CD8-positive, alpha-beta memory T cell (primary cell): ENCODE data around the gene TCTN3. TPM values are rescaled to one million over a fixed set of nuclear protein-coding genes. Genes with fewer than 3 reads are reported as not detected.

Experiments used
- CTCF ChIA-PET: fragments of 350-600 bp; sonication (Branson Sonifier 250); formaldehyde crosslinking; loops from one replicate; lab custom pipeline; 2021; ENCODE audit warnings: antibody characterized with exemption; lab: Charles Lee
- POLR2A ChIA-PET: fragments of 350-600 bp; sonication (Branson Sonifier 250); formaldehyde crosslinking; loops from one replicate; lab custom pipeline; 2021; ENCODE audit warnings: antibody characterized with exemption; lab: Charles Lee
- DNase-seq, 5 donors: peaks; one replicate each; pipeline versions ENCODE4 v3.0.0 to v3.0.0-alpha.2; 2020 to 2022; ENCODE audit warnings: mixed read lengths in 1 of 5
- H3K27ac ChIP-seq: one replicate; pipeline ENCODE4 v1.7.0; 2013; ENCODE audit warnings: low read depth, mild to moderate bottlenecking, low read length, moderate library complexity
- H3K27me3 ChIP-seq: 2 replicates; pipeline ENCODE4 v1.7.0; 2013; ENCODE audit warnings: low read length, mild to moderate bottlenecking; ENCODE audit not compliant: insufficient read depth, poor library complexity, severe bottlenecking
- H3K36me3 ChIP-seq: 2 replicates; pipeline ENCODE4 v1.7.0; 2013; ENCODE audit warnings: mild to moderate bottlenecking, low read length, moderate library complexity; ENCODE audit not compliant: insufficient read depth
- H3K4me1 ChIP-seq: 2 replicates; pipeline ENCODE4 v1.7.0; 2013; ENCODE audit warnings: mild to moderate bottlenecking, low read length, moderate library complexity; ENCODE audit not compliant: insufficient read depth
- H3K4me3 ChIP-seq: 2 replicates; pipeline ENCODE4 v1.7.0; 2013; ENCODE audit warnings: mild to moderate bottlenecking, low read length
- H3K9me3 ChIP-seq: 2 replicates; pipeline ENCODE4 v1.7.0; 2013; ENCODE audit warnings: mild to moderate bottlenecking, low read length
- H3K27ac Mint-ChIP-seq, 8 donors: one replicate each; pipeline ENCODE4 v1.8.0; 2020 to 2021; ENCODE audit warnings: mixed read lengths in 8 of 8, mild to moderate bottlenecking in 6 of 8, inconsistent platforms in 3 of 8, moderate library complexity in 3 of 8
- H3K27me3 Mint-ChIP-seq, 2 donors: one replicate each; pipeline ENCODE4 v1.8.0; 2020 to 2021; ENCODE audit warnings: mixed read lengths in 2 of 2, mild to moderate bottlenecking in 1 of 2, moderate library complexity in 1 of 2
- H3K36me3 Mint-ChIP-seq, 3 donors: one replicate each; pipeline ENCODE4 v1.8.0; 2020 to 2021; ENCODE audit warnings: mixed read lengths in 3 of 3, inconsistent platforms in 1 of 3, mild to moderate bottlenecking in 1 of 3
- H3K4me1 Mint-ChIP-seq, 3 donors: one replicate each; pipeline ENCODE4 v1.8.0; 2020 to 2021; ENCODE audit warnings: mixed read lengths in 3 of 3, inconsistent platforms in 1 of 3, mild to moderate bottlenecking in 1 of 3
- H3K4me3 Mint-ChIP-seq, 7 donors: one replicate each; pipeline ENCODE4 v1.8.0; 2020 to 2021; ENCODE audit warnings: mixed read lengths in 7 of 7, mild to moderate bottlenecking in 6 of 7, moderate library complexity in 4 of 7, inconsistent platforms in 2 of 7
- H3K9me3 Mint-ChIP-seq, 5 donors: one replicate each; pipeline ENCODE4 v1.8.0; 2020 to 2022; ENCODE audit warnings: mixed read lengths in 5 of 5, mild to moderate bottlenecking in 3 of 5, moderate library complexity in 2 of 5, inconsistent platforms in 1 of 5
- polyA plus RNA-seq: library from polyadenylated mRNA; unstranded; fragments of 300-500 nt; fragmentation: Illumina TruSeq; gene quantifications from one replicate; pipeline ENCODE4 v1.2.3, GENCODE V29; 2021
- total RNA-seq, 2 experiments: library from RNA; stranded (reverse); gene quantifications; one replicate each; pipeline ENCODE4 v1.2.3, GENCODE V29; 2021

Gene TCTN3
- total and polyA plus RNA-seq, 3 experiments from 2014 or later = 32.1 to 59.1 (median 32.7) TPM

- peaks cover 7 to 22% (median 12%) of the 10 kb centered on the region in 3 donors for H3K36me3 Mint-ChIP-seq
- H3K9me3 Mint-ChIP-seq = peaks cover 0 to 1% (median 0%) of the 10 kb centered on the region in 5 donors
- Histone ChIP-seq H3K4me3 (peak overlapping the region; percentile 69), H3K36me3 (no peaks in the 10 kb centered on the region), H3K4me1 (peaks cover 20% of the 10 kb centered on the region), H3K9me3 (no peaks in the 10 kb centered on the region), H3K27me3 (no peaks in the 10 kb centered on the region), H3K27ac (peak overlapping the region; percentile 60)
- ChIA-PET CTCF (interaction anchor here (1.8 kb wide), 1 partner anchor 36 kb away, joined by 7 read pairs; the partner anchor contains the start of gene TCTN3), POLR2A (interaction anchor here (0.5 kb wide), 1 partner anchor 36 kb away, joined by 3 read pairs; the partner anchor contains the start of gene TCTN3)
- H3K27me3 Mint-ChIP-seq = no peaks in the 10 kb centered on the region
- H3K27ac Mint-ChIP-seq = peak overlapping the region in 3 of 8 donors; percentile 37 to 99 (median 94)
- H3K4me1 Mint-ChIP-seq = peaks cover 16 to 34% (median 33%) of the 10 kb centered on the region in 3 donors
- H3K4me3 Mint-ChIP-seq = peak overlapping the region; percentile 96 to 100 (median 99)
- no peak for DNase-seq
These were observed 36.5 kb downstream of the TCTN3 start for GRCh38 chr10:95657250-95657649.

GRCh38 chr10:95656291-95657164 lies 37.2 kb downstream of the TCTN3 start, which contains the start of gene ALDH18A1:
Gene ALDH18A1 (minus strand): TSS chr10:95656711. CDS start chr10:95653377, 3,334 bp downstream.
- POLR2A ChIA-PET = interaction anchor here (0.5 kb wide), 1 partner anchor 37 kb away, joined by 3 read pairs; the partner anchor contains the start of gene TCTN3

GRCh38 chr10:95655571-95656290 lies 38.0 kb downstream of the TCTN3 start:
- CTCF ChIA-PET = interaction anchor here (1.1 to 1.8 kb wide), 2 partner anchors 38 kb away, joined by 4 to 7 read pairs; partner anchors contain the start of gene TCTN3
- H3K27me3 ChIP-seq = no peaks in the 10 kb centered on the region
- no peaks in the 10 kb centered on the region for H3K9me3 ChIP-seq
- H3K36me3 ChIP-seq = peaks cover 7% of the 10 kb centered on the region
- Mint-ChIP-seq H3K27ac (peak overlapping the region in 7 of 8 donors; percentile 9 to 94 (median 82)), H3K27me3 (no peaks in the 10 kb centered on the region), H3K4me3 (peak overlapping the region; percentile 96 to 100 (median 99)), H3K4me1 (peaks cover 18 to 38% (median 34%) of the 10 kb centered on the region in 3 donors), H3K36me3 (peaks cover 21 to 34% (median 23%) of the 10 kb centered on the region in 3 donors), H3K9me3 (peaks cover 0 to 5% (median 0%) of the 10 kb centered on the region in 5 donors)
- DNase-seq = peak in 1 of 5 donors; percentile 20
- H3K27ac ChIP-seq = peak overlapping the region; percentile 60
- peak overlapping the region; percentile 69 for H3K4me3 ChIP-seq
- peaks cover 20% of the 10 kb centered on the region for H3K4me1 ChIP-seq
- POLR2A ChIA-PET = no interaction called here

More at GRCh38 chr10:95656291-95657164, 37.2 kb downstream of the TCTN3 start, which contains the start of gene ALDH18A1:
- peak within 1 kb of the TSS; percentile 60 for H3K27ac ChIP-seq
- peak within 1 kb of the TSS; percentile 69 for H3K4me3 ChIP-seq
- H3K36me3 Mint-ChIP-seq = peaks cover 14 to 27% (median 16%) of the 10 kb centered on the region in 3 donors
- CTCF ChIA-PET = interaction anchor here (1.8 kb wide), 1 partner anchor 37 kb away, joined by 7 read pairs; the partner anchor contains the start of gene TCTN3
- no peaks in the 10 kb centered on the region for H3K27me3 ChIP-seq
- H3K9me3 ChIP-seq = no peaks in the 10 kb centered on the region
- H3K4me1 ChIP-seq = peaks cover 20% of the 10 kb centered on the region
- H3K36me3 ChIP-seq = peaks cover 2% of the 10 kb centered on the region
- H3K4me1 Mint-ChIP-seq = peaks cover 18 to 34% (median 34%) of the 10 kb centered on the region in 3 donors
- no peaks in the 10 kb centered on the region for H3K27me3 Mint-ChIP-seq
- peak within 1 kb of the TSS; percentile 96 to 100 (median 99) for H3K4me3 Mint-ChIP-seq
- peak within 1 kb of the TSS; percentile 16 to 99 (median 92) for H3K27ac Mint-ChIP-seq
- H3K9me3 Mint-ChIP-seq = peaks cover 0 to 1% (median 0%) of the 10 kb centered on the region in 5 donors
- DNase-seq = peak; percentile 82 to 94 (median 92)

GRCh38 chr10:95653895-95654294 lies 39.8 kb downstream of the TCTN3 start:
- Mint-ChIP-seq H3K27ac (peak overlapping the region in 3 of 8 donors; percentile 2 to 64 (median 41)), H3K9me3 (peaks cover 0 to 5% (median 0%) of the 10 kb centered on the region in 5 donors), H3K27me3 (no peaks in the 10 kb centered on the region), H3K36me3 (peaks cover 30 to 45% (median 32%) of the 10 kb centered on the region in 3 donors), H3K4me1 (peaks cover 21 to 40% (median 34%) of the 10 kb centered on the region in 3 donors), H3K4me3 (peak overlapping the region in 1 of 7 donors; percentile 70)
- no peaks in the 10 kb centered on the region for H3K9me3 ChIP-seq
- DNase-seq = no peak
- no peak overlapping the region for H3K27ac ChIP-seq
- peaks cover 20% of the 10 kb centered on the region for H3K4me1 ChIP-seq
- ChIA-PET POLR2A (no interaction called here), CTCF (no interaction called here)
- no peaks in the 10 kb centered on the region for H3K27me3 ChIP-seq
- H3K36me3 ChIP-seq = peaks cover 7% of the 10 kb centered on the region
- H3K4me3 ChIP-seq = no peak overlapping the region

GRCh38 chr10:95651346-95652060 lies 42.2 kb downstream of the TCTN3 start:
- Mint-ChIP-seq H3K36me3 (peaks cover 30 to 67% (median 40%) of the 10 kb centered on the region in 3 donors), H3K27me3 (no peaks in the 10 kb centered on the region), H3K9me3 (peaks cover 0 to 5% (median 0%) of the 10 kb centered on the region in 5 donors), H3K4me3 (no peak overlapping the region), H3K27ac (peak overlapping the region in 1 of 8 donors; percentile 39), H3K4me1 (peaks cover 22 to 38% (median 31%) of the 10 kb centered on the region in 3 donors)
- DNase-seq = no peak
- H3K4me3 ChIP-seq = no peak overlapping the region
- ChIA-PET CTCF (interaction anchor here (0.6 kb wide), 1 partner anchor 28 kb away, joined by 3 read pairs; no protein-coding TSS in a partner anchor), POLR2A (no interaction called here)
- H3K9me3 ChIP-seq = no peaks in the 10 kb centered on the region
- no peak overlapping the region for H3K27ac ChIP-seq
- peaks cover 17% of the 10 kb centered on the region for H3K36me3 ChIP-seq
- H3K27me3 ChIP-seq = no peaks in the 10 kb centered on the region
- peaks cover 15% of the 10 kb centered on the region for H3K4me1 ChIP-seq

GRCh38 chr10:95650232-95650631 lies 43.5 kb downstream of the TCTN3 start:
- no peaks in the 10 kb centered on the region for H3K27me3 ChIP-seq
- no peak overlapping the region for H3K4me3 ChIP-seq
- H3K27ac ChIP-seq = no peak overlapping the region
- peaks cover 0 to 5% (median 0%) of the 10 kb centered on the region in 5 donors for H3K9me3 Mint-ChIP-seq
- ChIA-PET POLR2A (no interaction called here), CTCF (interaction anchor here (1.1 to 2.7 kb wide), 2 partner anchors 44 to 220 kb away, joined by 3 to 13 read pairs; partner anchors contain the start of gene TCTN3)
- H3K4me1 ChIP-seq = peaks cover 8% of the 10 kb centered on the region
- no peaks in the 10 kb centered on the region for H3K27me3 Mint-ChIP-seq
- H3K9me3 ChIP-seq = no peaks in the 10 kb centered on the region
- no peak overlapping the region for H3K4me3 Mint-ChIP-seq
- peaks cover 18 to 31% (median 23%) of the 10 kb centered on the region in 3 donors for H3K4me1 Mint-ChIP-seq
- H3K36me3 ChIP-seq = peaks cover 23% of the 10 kb centered on the region
- peaks cover 34 to 75% (median 44%) of the 10 kb centered on the region in 3 donors for H3K36me3 Mint-ChIP-seq
- H3K27ac Mint-ChIP-seq = peak overlapping the region in 2 of 8 donors; percentile 34 to 76
- no peak for DNase-seq

GRCh38 chr10:95648138-95648537 lies 45.6 kb downstream of the TCTN3 start:
- peaks cover 15 to 17% (median 15%) of the 10 kb centered on the region in 3 donors for H3K4me1 Mint-ChIP-seq
- H3K9me3 ChIP-seq = no peaks in the 10 kb centered on the region
- POLR2A ChIA-PET = no interaction called here
- no peak overlapping the region for H3K27ac Mint-ChIP-seq
- H3K4me3 ChIP-seq = no peak overlapping the region
- H3K4me1 ChIP-seq = no peaks in the 10 kb centered on the region
- no peak overlapping the region for H3K4me3 Mint-ChIP-seq
- no peak overlapping the region for H3K27ac ChIP-seq
- peaks cover 0 to 5% (median 0%) of the 10 kb centered on the region in 5 donors for H3K9me3 Mint-ChIP-seq
- peaks cover 23% of the 10 kb centered on the region for H3K36me3 ChIP-seq
- H3K27me3 Mint-ChIP-seq = no peaks in the 10 kb centered on the region
- peaks cover 34 to 88% (median 40%) of the 10 kb centered on the region in 3 donors for H3K36me3 Mint-ChIP-seq
- DNase-seq = no peak
- CTCF ChIA-PET = interaction anchor here (2.7 kb wide), 1 partner anchor 46 kb away, joined by 13 read pairs; the partner anchor contains the start of gene TCTN3
- no peaks in the 10 kb centered on the region for H3K27me3 ChIP-seq
